Measurements from ENCODE around the gene CFAP54.

DNA sequence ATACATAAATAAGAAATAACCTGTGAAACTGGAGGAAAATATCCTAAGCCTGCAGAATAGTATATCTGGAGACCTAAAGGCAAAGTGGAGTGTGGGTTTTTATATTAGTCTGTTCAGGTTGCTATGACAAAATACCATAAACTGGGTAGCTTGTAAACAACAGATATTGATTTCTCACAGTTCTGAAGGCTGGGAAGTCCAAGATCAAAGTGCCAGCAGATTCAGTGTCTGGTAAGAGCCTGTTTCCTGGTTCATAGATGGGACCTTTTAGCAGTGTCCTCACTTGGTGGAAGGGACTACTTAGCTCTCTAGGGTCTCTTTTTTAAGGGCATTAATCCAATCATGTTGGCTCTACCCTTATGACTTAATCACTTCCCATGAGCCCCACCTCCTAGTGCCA is 392.2 kb downstream of the CFAP54 start:
- no peak for TF ChIP-seq PPARA (CRISPR knock-in tag; IDR thresholded peaks at IDR 0.05; ENCODE audit: borderline replicate concordance)
- no peak for TF ChIP-seq GLIS3 (CRISPR knock-in tag; IDR thresholded peaks at IDR 0.05)
- no peak for TF ChIP-seq ARNTL (CRISPR knock-in tag; IDR thresholded peaks at IDR 0.05; ENCODE audit: borderline replicate concordance, low read depth)
- no peak for TF ChIP-seq RARB (CRISPR knock-in tag; IDR thresholded peaks at IDR 0.05)

Data from SK-N-SH treated with all-trans-retinoic acid at 6 μM for 48 hours (cell line).